ENCODE results near the gene TYROBP.

GRCh38 chr19:35897706-35898451, 10.2 kb downstream of the TYROBP start:
- TF ChIP-seq, protein P1, sequence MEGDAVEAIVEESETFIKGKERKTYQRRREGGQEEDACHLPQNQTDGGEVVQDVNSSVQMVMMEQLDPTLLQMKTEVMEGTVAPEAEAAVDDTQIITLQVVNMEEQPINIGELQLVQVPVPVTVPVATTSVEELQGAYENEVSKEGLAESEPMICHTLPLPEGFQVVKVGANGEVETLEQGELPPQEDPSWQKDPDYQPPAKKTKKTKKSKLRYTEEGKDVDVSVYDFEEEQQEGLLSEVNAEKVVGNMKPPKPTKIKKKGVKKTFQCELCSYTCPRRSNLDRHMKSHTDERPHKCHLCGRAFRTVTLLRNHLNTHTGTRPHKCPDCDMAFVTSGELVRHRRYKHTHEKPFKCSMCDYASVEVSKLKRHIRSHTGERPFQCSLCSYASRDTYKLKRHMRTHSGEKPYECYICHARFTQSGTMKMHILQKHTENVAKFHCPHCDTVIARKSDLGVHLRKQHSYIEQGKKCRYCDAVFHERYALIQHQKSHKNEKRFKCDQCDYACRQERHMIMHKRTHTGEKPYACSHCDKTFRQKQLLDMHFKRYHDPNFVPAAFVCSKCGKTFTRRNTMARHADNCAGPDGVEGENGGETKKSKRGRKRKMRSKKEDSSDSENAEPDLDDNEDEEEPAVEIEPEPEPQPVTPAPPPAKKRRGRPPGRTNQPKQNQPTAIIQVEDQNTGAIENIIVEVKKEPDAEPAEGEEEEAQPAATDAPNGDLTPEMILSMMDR (conservative IDR thresholded peaks at IDR 0.05; ENCODE audit: low read length) = no peak
- TF ChIP-seq EZH2phosphoT487 (IDR thresholded peaks at IDR 0.05; ENCODE audit: borderline replicate concordance) = no peak

All from Loucy (cell line).